Sigmoid colon (tissue), 4 donors: ENCODE results near the gene TSPAN5.

Source experiments
- EP300 ChIP-seq, 4 donors: sonication (generic); formaldehyde crosslinking; IDR thresholded peaks; one replicate each; pipeline ENCODE4 v1.6.1; 2017; ENCODE audit warnings: antibody characterized with exemption in 4 of 4
- POLR2AphosphoS5 ChIP-seq, 4 donors: sonication (generic); formaldehyde crosslinking; IDR thresholded peaks; one replicate each; pipeline ENCODE4 v1.6.1; 2017; ENCODE audit warnings: antibody characterized with exemption in 4 of 4

GRCh38 chr4:98510757-98511517 is 147.5 kb downstream of the TSPAN5 start:
- no peak for TF ChIP-seq POLR2AphosphoS5 (IDR thresholded peaks at IDR 0.05)
- no peak for TF ChIP-seq EP300 (IDR thresholded peaks at IDR 0.05)
